HT-29 (cell line): ENCODE data around the gene SOCS1. TPM values are rescaled to one million over a fixed set of nuclear protein-coding genes. Genes with fewer than 3 reads are reported as not detected.

Source experiments
- DNase-seq: peaks from one replicate; pipeline ENCODE4 v3.0.0-alpha.2; 2015; ENCODE audit warnings: low spot score
- small RNA-seq: library from RNA; depleted of rRNA; stranded (forward); fragments of <200 nt; gene quantifications from one replicate; pipeline ENCODE3, GENCODE V24; 2014
- total RNA-seq: library from RNA; depleted of rRNA; stranded (reverse); fragments of >200 nt; shearing (Covaris generic); gene quantifications from 2 replicates; pipeline ENCODE4 v1.2.3, GENCODE V29; 2014; rRNA removed

The SOCS1 gene
- total RNA-seq, 1 experiment from 2014 or later: 1.2 TPM

- DNase-seq: no peak
These were observed 50.8 kb downstream of the SOCS1 start for GRCh38 chr16:11205065-11205699.

- no peak for DNase-seq
These were observed 51.4 kb downstream of the SOCS1 start for GRCh38 chr16:11204513-11205047.

Small RNAs within 50 kb of the gene (small RNA-seq; reads per million reads assigned to genes)
- not detected for gene RF00554

Other genes starting within 250 kb of the SOCS1 start
- not detected in 2 replicates for gene TNP2, start 13.1 kb upstream of the SOCS1 start, total RNA-seq
- not detected in 2 replicates for gene PRM3, start 17.4 kb upstream of the SOCS1 start, total RNA-seq
- gene PRM2, start 20.3 kb upstream of the SOCS1 start, total RNA-seq: not detected in 2 replicates
- gene PRM1, start 25.1 kb upstream of the SOCS1 start, total RNA-seq: not detected in 2 replicates
- 15.8 and 20.9 TPM in 2 replicates for gene RMI2, start 89.3 kb upstream of the SOCS1 start, total RNA-seq